Esophagus muscularis mucosa (tissue), 4 donors: ENCODE measurements around the gene PIK3CB.

Experiments used
- CTCF ChIP-seq, 3 experiments: fragments of 200-600 bp in 2 of 3; fragments of 450-650 bp in 1 of 3; sonication (generic) in 2 of 3; IDR thresholded peaks; one replicate each; pipeline ENCODE4 v1.5.1; 2017 to 2019; ENCODE audit warnings: antibody characterized with exemption in 3 of 3, mild to moderate bottlenecking in 2 of 3, moderate library complexity in 1 of 3
- EP300 ChIP-seq: sonication (generic); formaldehyde crosslinking; IDR thresholded peaks from one replicate; pipeline ENCODE4 v1.6.1; 2017; ENCODE audit warnings: antibody characterized with exemption
- POLR2A ChIP-seq: fragments of 450-650 bp; IDR thresholded peaks from one replicate; pipeline ENCODE4 v1.6.1; 2017; ENCODE audit warnings: antibody characterized with exemption, moderate library complexity, mild to moderate bottlenecking, low read depth
- POLR2AphosphoS5 ChIP-seq, 2 donors: sonication (generic); formaldehyde crosslinking; IDR thresholded peaks; one replicate each; pipeline ENCODE4 v1.6.1; 2017; ENCODE audit warnings: antibody characterized with exemption in 2 of 2

GRCh38 chr3:138678086-138678485 lies 156.6 kb downstream of the PIK3CB start:
- no peak for TF ChIP-seq CTCF (IDR thresholded peaks at IDR 0.05)
- no peak for TF ChIP-seq POLR2A
- no peak for TF ChIP-seq POLR2AphosphoS5 (IDR thresholded peaks at IDR 0.05)
- TF ChIP-seq EP300: no peak
